NT2/D1 (cell line): Measurements from ENCODE around the gene AGO4.

Source experiments
- SUZ12 ChIP-seq: IDR thresholded peaks from 2 replicates; pipeline ENCODE4 v1.6.1; 2011; ENCODE audit not compliant: insufficient read length, insufficient read depth; ENCODE audit errors: extremely low read depth
- ZNF274 ChIP-seq: IDR thresholded peaks from 2 replicates; pipeline ENCODE4 v1.6.1; 2011; ENCODE audit warnings: mild to moderate bottlenecking, low read depth, low read length

- TF ChIP-seq SUZ12 (no peak), ZNF274 (no peak)
Observed at GRCh38 chr1:35764283-35764682, 43.5 kb upstream of the AGO4 start.
